Measurements from ENCODE around the gene TWSG1. TPM values are rescaled to one million over a fixed set of nuclear protein-coding genes. Genes with fewer than 3 reads are reported as not detected.

Gene TWSG1
- total RNA-seq, 1 donor: 101 TPM

DNA sequence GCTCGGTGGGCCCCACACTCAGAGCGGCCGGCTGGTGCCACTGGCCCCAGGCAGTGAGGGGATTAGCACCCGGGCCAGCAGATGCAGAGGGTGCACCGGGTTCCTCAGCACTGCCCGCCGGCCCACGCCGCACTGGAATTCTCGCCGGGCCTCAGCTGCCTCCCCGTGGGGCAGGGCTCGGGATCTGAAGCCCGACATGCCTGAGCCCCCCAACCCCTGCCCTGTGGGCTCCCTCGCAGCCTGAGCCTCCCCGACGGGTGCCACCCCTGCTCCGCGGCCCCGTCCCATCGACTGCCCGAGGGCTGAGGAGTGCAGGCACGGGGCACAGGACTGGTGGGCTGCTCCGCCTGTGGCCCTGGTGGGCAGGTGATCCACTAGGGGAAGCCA is 37.6 kb upstream of the TWSG1 start:
- no peak for DNase-seq (ENCODE audit: insufficient read length, low spot score, missing footprints)
- Histone ChIP-seq H3K9me3 (ENCODE audit: low read depth, low read length) (no peaks in the 10 kb centered on the region), H3K79me2 (ENCODE audit: insufficient read depth, low read length) (no peaks in the 10 kb centered on the region), H3K36me3 (ENCODE audit: insufficient read depth, low read length) (no peaks in the 10 kb centered on the region), H3K4me2 (ENCODE audit: insufficient read depth, low read length) (no peak overlapping the region), H4K20me1 (ENCODE audit: insufficient read depth, low read length) (no peaks in the 10 kb centered on the region), H3K27ac (ENCODE audit: low read depth, low read length) (no peak overlapping the region), H3K4me1 (ENCODE audit: insufficient read depth, low read length) (no peaks in the 10 kb centered on the region), H3K4me3 (ENCODE audit: insufficient read depth, low read length) (no peak overlapping the region), H2AFZ (ENCODE audit: low read length) (no peak overlapping the region), H3K27me3 (ENCODE audit: insufficient read depth, low read length) (no peaks in the 10 kb centered on the region)
- TF ChIP-seq CTCF (IDR thresholded peaks at IDR 0.05; ENCODE audit: extremely low read depth, low read depth, low read length): no peak

DNA sequence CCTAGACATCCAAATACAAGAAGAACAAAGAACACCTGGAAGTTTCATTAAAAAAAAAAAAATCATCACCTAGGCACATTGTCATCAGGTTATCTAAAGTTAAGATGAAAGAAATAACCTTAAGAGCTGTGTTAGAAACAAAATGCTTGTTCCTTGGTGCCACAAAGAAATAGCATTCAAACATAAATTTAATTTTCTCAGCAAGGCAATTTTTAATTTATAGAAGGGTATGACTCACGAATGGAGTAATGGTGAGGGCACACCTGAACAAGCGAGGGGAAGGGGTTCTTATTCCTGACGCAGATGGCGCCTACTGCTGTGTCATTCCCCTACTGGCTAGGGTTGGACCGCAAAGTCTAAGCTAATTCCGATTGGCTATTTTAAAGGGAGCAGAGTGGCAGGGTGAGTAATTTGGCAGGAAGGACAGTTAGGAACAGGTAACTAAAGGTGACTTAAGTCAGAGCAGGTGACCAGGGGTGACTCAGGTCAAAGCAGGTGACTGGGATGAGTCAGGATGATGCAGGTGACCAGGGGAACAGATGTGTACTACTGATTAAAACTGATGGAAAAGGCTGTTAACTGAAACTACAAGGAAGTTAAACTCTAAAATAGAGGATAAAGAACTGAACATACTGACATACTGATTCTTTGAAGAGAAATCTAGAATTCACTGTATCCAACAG is 30.0 kb upstream of the TWSG1 start:
- Histone ChIP-seq H3K4me2 (ENCODE audit: insufficient read depth, low read length) (no peak overlapping the region), H3K4me1 (ENCODE audit: insufficient read depth, low read length) (no peaks in the 10 kb centered on the region), H3K79me2 (ENCODE audit: insufficient read depth, low read length) (no peaks in the 10 kb centered on the region), H3K36me3 (ENCODE audit: insufficient read depth, low read length) (no peaks in the 10 kb centered on the region), H3K4me3 (ENCODE audit: insufficient read depth, low read length) (no peak overlapping the region), H3K9me3 (ENCODE audit: low read depth, low read length) (no peaks in the 10 kb centered on the region), H4K20me1 (ENCODE audit: insufficient read depth, low read length) (no peaks in the 10 kb centered on the region), H3K27ac (ENCODE audit: low read depth, low read length) (no peak overlapping the region), H2AFZ (ENCODE audit: low read length) (no peak overlapping the region), H3K27me3 (ENCODE audit: insufficient read depth, low read length) (no peaks in the 10 kb centered on the region)
- DNase-seq (ENCODE audit: insufficient read length, low spot score, missing footprints): no peak
- no peak for TF ChIP-seq CTCF (IDR thresholded peaks at IDR 0.05; ENCODE audit: extremely low read depth, low read depth, low read length)

DNA sequence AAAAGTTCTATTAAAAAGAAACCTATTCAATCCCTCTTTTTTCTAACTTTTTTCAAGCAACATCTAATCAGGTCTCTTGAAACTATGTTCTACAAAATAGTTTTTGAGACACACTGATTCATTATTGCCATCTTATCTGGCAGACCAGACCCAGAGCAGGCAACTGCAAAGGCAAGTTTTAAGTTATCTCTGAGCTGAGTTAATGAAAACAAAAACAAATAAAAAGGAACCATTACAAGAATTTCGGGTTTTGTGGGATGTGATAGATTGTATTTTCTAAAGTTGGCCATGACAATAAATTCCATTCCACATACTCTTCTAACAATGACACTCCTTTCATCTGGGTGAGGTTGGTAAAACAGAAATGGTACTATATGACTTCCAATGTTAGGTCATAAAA is 15.2 kb upstream of the TWSG1 start:
- H3K79me2 ChIP-seq (ENCODE audit: insufficient read depth, low read length): no peaks in the 10 kb centered on the region
- H2AFZ ChIP-seq (ENCODE audit: low read length): no peak overlapping the region
- no peak for TF ChIP-seq CTCF (IDR thresholded peaks at IDR 0.05; ENCODE audit: extremely low read depth, low read depth, low read length)
- no peaks in the 10 kb centered on the region for H3K9me3 ChIP-seq (ENCODE audit: low read depth, low read length)
- H4K20me1 ChIP-seq (ENCODE audit: insufficient read depth, low read length): no peaks in the 10 kb centered on the region
- DNase-seq (ENCODE audit: insufficient read length, low spot score, missing footprints): peak; percentile 18
- H3K36me3 ChIP-seq (ENCODE audit: insufficient read depth, low read length): no peaks in the 10 kb centered on the region
- H3K4me3 ChIP-seq (ENCODE audit: insufficient read depth, low read length): no peak overlapping the region
- no peaks in the 10 kb centered on the region for H3K4me1 ChIP-seq (ENCODE audit: insufficient read depth, low read length)
- H3K27ac ChIP-seq (ENCODE audit: low read depth, low read length): no peak overlapping the region
- no peaks in the 10 kb centered on the region for H3K27me3 ChIP-seq (ENCODE audit: insufficient read depth, low read length)
- H3K4me2 ChIP-seq (ENCODE audit: insufficient read depth, low read length): no peak overlapping the region

- no peak overlapping the region for H2AFZ ChIP-seq (ENCODE audit: low read length)
- no peaks in the 10 kb centered on the region for H3K79me2 ChIP-seq (ENCODE audit: insufficient read depth, low read length)
- H3K27me3 ChIP-seq (ENCODE audit: insufficient read depth, low read length): no peaks in the 10 kb centered on the region
- H3K4me2 ChIP-seq (ENCODE audit: insufficient read depth, low read length): no peak overlapping the region
- H3K4me3 ChIP-seq (ENCODE audit: insufficient read depth, low read length): no peak overlapping the region
- H3K4me1 ChIP-seq (ENCODE audit: insufficient read depth, low read length): no peaks in the 10 kb centered on the region
- H4K20me1 ChIP-seq (ENCODE audit: insufficient read depth, low read length): no peaks in the 10 kb centered on the region
- H3K9me3 ChIP-seq (ENCODE audit: low read depth, low read length): no peaks in the 10 kb centered on the region
- no peaks in the 10 kb centered on the region for H3K36me3 ChIP-seq (ENCODE audit: insufficient read depth, low read length)
- TF ChIP-seq CTCF (IDR thresholded peaks at IDR 0.05; ENCODE audit: extremely low read depth, low read depth, low read length): no peak
- DNase-seq (ENCODE audit: insufficient read length, low spot score, missing footprints): no peak
- H3K27ac ChIP-seq (ENCODE audit: low read depth, low read length): no peak overlapping the region
Observed at GRCh38 chr18:9321017-9321452, 13.5 kb upstream of the TWSG1 start.
